SK-N-DZ (cell line): ENCODE data around the gene DDI2.

ENCODE experiments used
- DNase-seq: peaks from one replicate; pipeline ENCODE4 v3.0.0-alpha.2; 2015; ENCODE audit warnings: low spot score

DDI2 gene

DNA sequence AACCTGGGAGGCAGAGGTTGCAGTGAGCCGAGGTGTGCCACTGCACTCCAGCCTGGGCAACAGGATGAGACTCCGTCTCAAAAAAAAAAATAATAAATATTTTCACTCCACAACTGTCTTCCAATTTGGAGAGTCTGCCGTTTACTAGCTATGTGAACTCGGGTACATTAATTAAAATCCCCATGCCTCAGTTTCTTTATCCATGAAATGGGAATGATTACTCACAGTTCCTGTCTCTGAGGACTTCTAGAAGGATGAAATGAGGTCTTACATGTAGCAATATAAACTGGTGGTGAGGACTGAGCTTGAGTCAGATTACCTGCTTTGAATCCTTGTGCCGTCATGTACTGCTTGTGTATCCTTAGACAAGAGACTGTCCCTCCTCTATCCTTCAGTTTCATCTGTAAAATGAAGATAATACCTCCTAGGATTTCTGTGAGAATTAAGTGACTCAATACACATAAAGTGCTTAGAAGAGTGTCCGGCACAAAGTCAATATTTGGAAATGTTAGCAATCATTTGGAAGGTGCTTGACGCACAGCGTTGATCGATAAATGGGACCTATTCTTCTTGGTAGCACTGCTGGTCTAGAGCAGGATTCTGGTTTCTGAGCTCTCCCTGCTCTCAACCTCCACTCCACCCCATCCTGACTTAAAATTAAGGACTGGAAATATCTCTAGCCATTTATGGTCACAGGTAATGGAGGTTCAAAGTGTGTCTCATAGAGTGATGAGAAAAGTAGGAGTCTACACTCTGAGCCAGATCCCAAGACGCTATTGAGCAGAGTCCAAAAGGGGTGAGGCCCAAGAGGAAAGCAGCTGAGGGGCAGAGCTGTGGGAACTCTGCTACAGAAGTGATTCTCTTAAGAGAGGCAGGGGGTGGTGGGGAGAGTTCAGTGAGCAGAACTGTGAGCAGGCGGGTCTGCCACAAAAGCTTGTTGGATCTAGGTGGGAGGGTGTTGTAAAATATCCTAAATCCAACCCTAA lies 11.6 kb upstream of the DDI2 start:
- DNase-seq: no peak

DNA sequence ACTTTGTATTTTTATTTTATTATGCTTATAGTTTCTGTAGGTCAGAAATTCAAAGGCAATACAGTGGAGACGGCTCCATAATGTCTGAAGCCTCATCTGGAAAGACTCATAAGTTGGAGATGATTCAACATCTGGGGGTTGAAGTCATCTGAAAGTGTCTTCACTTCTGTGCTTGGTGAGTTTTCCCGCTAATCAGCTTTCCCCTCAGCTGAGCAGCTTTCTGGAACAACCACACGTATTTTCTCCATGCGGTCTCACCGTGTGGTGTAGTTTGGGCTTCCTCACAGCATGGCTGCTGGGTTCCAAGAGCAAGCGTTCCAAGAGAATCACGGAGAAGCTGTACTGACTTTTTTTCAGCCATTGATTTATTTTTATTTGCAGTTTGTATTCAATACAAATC lies 7.6 kb upstream of the DDI2 start:
- DNase-seq: no peak

DNA sequence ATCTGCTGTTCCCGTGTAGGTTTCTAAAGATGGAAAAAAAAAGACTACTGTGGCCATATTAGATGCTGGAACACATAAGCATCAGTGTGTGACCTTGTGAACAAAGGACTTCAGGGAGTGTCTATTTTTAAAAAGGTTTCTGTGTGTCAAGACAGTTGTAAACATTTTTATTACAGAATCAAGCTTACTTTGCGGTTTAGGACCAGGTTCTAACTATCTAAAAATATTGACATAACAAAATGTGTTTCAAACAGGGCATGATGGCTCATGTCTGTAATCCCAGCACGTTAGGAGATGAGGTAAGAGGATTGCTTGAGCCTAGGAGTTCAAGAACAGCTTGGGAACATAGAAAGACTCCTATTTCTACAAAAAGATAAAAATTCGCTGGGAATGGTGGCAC lies 7.1 kb upstream of the DDI2 start:
- DNase-seq: no peak

DNA sequence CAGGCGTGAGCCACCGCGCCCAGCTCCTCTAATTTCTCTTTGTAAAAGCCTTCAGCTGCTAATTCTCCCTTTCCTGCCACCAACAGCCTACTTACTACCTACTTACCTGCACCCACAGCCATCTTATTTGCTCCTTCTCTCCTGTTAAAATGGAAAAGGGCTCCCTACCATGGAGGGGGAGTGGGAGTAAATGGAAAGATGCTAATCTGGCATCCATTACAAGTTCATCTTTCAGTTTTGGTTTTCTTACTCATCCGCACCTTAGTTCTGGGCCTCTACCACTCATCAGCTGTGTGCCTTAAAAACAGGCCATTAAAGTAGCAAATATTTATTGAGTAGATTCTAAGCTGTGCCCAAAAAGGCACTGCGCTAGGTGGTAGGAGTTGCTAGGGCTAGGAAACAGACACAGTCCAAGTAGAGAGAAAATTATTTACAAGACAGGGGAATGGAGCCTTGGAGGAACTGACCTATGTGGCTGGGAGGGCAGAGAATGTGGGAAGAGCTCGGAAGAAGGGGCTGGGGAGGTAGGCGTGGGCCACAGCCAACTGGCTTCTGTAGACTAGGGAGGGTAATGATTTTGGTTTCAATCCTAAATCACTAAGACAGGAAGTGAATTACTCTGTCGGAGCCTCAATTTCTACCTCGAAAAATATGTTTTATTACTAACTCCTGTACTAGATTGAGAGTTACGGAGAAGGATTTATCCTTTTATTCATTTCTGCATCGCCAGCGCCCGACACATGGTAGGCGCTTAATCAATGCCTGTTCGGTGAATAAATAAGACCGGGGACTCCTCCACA lies 685 bp upstream of the DDI2 start:
- DNase-seq: no peak

DNA sequence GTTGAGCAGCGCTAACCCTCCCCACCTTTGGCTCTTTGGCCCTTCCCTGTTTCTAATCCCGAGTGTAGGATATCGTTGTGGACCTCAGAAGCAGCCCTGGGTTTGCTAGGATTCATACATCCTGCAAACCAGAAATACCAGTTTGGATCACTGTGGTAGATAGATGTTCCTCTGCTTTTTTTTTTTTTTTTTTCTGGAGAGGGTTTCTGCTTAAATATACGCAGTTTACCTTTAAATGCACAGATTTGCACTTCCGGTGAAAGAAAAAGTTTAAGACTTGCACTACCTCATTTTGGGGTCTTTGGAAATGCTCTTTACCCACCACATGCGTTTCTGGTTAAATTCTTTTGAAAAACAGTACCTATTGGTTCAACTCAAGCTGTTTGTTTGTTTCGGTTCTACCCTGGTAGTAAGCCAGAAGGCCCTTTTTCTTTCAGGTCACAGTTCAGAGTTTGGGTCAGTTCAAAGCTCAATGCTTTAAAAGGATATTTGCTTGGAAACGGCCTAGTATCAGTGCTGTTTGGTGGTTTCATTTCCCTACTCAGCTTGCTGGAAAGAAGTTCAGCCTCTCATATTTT lies 908 bp downstream of the DDI2 start:
- DNase-seq: no peak

DNA sequence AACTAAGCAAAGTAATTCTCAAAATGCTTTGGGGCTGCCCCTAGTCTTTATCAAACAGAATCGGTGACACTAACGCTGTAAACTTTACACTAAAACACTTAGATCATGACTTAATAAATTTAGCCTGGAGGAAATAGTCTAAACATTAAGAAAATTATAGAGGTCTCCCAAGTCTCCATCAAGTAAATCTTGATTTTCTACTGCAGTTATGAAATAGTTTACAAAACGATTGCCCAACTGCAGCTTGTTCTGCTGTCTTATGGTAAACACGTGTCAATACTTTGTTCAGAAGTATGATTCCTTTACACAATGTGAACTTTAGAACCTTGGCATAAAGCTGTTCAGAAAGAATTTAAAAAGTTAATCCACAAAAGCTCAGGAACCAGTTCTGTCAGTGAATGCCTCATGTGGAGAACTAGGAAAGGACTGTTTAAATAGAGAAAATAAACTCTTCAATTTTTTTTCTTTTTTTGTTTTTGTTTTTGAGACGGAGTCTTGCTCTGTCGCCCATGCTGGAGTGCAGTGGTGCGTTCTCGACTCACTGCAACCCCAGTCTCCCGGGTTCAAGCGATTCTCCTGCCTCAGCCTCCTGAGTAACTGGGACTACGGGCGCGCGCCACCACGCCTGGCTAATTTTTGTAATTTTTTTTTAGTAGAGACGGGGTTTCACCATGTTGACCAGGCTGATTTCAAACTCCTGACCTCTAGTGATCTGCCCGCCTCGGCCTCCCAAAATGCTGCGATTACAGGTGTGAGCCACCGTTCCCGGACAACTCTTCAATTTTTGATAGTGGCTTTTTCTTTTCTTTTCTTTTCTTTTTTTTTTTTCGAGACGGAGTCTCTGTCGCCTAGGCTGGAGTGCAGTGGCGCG lies 1.6 kb downstream of the DDI2 start:
- DNase-seq: no peak

DNA sequence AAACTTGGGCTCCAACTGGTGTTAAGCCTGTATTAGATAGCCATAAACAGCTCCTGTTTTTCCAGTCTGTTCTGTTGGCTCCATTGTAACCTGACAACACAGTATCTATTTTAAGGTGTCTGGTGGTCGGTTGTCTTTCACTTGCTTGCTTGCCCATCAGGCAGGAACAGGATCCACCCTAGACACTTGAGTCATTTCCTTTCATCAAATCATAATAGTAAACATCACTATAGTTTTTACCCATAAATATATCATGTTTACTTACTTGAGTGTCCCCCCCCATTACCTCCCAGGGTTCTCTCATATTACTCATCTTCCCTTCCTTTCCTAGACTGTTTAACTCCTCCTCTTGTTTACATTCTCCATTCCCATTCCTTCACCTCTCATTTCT lies 2.9 kb downstream of the DDI2 start:
- no peak for DNase-seq

DNA sequence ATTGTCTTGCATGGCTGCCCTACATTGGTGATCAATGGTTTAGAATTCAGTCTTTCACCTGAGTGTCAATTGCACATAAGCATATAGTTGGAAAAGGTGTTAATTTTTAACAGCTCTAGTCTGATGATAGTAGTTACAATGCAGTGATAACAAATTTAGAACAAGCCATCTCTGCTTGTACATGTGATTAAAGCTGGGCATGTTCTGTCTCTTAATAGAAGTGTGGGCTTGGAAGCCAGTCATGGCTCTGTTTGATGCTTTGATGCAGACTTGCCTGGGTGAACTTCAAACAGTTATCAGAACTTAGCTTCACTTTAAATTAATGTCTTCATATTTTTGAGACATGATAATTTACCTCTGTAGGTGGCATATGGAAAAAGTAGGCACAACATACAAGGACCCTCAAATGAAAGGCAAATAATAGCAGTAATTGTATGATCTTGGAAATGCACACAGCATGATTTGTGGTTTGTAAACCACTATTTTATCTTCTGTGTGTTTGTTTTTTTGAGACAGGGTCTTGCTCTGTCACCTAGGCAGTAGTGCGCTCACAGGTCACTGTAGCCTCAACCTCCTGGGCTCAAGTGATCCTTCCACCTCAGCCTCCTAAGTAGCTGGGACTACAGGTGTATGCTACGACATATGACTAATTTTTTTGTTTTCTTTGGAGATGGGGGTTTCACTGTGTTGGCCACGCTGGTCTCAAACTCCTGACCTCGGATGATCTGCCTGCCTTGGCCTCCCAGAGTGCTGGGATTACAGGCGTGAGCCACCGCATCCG lies 3.8 kb downstream of the DDI2 start:
- DNase-seq: no peak

DNA sequence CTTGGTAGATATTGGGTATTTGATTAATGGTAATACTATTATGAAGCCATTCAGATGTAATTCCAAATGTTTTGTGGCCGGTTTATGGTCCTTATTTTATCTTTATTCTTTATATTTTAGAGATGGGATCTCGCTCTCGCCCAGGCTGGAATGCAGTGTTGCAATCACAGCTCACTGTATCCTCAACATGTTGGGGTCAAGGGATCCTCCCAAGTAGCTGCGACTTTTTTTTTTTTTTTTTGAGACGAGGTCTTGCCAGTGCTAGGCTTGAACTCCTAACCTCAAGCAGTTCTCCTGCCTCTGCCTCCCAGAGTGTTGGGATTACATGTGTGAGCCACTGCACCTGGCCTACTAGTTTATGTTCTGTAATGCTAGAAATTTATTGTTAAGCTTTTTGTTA lies 4.7 kb downstream of the DDI2 start:
- no peak for DNase-seq

DNA sequence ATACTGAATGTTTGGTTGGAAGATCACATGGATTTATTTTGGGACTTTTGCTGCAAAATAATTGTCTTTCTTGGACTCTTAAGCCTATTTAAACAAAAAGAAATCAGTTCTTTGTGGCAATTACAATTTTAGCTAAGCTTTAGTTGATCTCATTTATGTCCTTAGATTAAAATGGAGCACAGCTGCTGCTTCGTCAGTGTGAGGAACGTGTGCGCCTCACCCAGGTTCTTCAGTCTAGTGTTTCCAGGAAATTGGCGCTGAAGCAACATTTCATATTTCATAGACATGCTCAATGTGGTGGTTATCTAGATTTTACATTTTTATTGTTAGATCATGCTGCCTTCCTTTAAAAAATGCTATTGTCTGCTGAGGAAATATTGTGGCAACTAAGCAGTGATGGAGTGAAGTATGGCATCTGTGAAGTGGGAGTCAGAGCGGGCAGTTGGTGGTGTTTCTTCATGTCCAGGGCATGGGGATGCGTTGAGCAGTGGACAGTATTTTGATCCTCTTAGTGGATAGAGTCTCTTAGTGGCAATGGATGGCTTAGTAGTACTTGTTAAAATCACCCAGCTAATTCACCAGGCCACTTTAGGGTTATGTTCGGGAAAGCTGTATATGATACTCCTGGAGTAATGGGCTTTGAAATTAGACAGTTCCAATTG lies 5.6 kb downstream of the DDI2 start:
- no peak for DNase-seq

DNA sequence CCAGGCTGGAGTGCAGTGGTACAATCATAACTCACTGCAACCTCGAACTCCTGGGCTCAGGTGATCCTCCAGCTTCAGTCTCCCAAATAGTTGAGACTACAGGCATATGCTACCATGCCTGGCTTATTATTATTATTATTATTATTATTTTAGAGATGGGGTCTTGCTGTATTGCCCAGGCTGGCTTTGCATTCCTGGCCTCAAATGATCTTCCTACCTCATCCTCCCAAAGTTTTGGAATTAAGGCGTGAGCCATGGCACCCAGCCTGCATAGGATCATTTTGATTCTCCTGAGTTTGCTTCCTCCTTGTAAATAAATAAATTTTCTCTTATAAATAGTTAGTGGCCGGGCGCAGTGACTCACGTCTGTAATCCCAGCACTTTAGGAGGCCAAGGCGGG lies 6.2 kb downstream of the DDI2 start:
- no peak for DNase-seq

DNA sequence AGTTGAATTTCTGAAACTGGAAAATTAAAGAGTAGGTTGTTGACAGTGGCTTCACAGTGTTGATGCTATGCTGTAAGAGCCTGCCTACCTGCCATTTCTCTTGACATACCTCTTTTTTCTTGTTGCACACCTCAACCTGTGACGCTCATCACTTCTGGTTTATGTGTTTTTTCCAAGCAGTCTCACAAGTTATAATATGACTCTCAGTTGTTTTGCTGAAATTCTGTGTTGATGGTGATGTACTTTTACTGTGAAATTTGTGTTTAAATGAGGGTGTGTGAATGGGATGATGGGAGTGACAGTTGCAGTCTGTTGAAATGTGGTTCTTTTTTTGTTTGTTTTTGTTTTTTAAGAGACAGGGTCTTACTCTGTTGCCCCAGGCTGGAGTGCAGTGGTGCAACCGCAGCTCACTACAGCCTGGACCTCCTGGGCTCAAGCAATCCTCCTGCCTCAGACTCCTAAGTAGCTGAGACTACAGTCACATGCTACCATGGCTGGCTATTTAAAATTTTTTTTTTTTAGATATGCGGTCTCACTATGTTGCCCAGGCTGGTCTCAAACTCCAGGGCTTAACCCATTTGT lies 7.0 kb downstream of the DDI2 start:
- no peak for DNase-seq

DNA sequence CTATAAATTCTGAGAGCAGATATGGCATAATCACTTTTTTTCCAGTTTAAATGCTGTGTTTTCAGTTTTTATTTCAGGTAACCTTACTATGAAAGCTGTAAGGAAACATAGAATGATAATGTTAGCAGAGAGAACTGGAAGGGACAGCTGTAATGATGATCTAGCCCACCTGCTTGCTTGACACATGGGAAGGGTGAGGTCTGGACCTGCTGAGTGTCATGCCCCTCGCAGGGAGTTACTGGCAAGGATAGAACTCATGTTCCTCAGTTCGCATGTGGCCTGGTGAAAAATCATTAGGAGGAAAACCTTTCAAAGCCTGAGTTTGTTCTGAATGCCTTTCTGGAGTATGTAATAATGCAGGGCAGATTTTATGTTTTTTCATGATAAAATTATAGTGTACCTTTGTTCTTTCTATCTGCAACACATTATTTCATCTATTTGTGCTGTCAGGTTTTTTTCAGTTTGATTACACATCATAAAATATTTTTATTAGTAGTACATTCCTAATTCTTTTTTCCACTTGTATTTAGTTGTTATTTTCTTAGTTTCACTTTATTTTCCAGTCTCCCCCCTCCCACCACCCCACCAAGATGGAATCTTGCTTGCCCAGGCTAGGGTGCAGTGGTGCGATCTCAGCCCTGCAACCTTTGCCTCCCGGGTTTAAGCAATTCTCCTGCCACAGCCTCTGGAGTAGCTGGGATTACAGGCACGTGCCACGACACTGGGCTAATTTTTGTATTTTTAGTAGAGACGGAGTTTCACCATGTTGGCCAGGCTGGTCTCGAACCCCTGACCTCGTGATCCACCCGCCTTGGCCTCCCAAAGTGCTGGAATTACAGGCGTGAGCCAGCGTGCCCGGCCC lies 8.0 kb downstream of the DDI2 start:
- no peak for DNase-seq

DNA sequence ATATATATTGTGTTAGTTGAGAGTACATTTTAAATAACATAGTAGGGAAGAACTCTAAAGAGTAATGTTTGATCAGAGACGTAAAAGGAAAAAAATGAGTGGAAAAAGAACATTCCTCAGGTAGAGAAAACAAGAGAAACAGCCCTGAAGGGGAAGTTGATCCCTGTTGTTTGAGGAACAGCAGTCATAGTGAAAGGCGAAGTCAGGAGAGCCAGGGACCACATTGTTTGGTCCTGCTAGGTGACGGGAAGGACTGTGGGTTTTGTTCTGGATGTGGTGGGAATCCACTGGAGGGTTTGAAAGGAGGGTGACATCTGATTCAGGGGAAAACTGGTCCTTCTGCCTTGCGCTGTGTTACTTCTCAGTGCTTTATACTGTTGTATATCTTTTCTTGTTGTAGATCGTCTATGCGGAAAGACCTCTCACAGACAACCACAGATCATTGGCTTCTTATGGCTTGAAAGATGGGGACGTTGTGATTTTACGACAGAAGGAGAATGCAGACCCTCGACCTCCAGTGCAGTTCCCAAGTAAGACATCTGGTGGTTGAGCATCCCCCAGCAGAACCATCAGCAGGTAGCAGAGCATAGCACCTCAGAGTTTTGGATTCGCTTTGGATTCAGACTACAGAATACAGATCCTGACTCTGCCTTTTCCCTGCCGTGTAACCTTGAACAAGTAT lies 9.2 kb downstream of the DDI2 start:
- DNase-seq: no peak

DNA sequence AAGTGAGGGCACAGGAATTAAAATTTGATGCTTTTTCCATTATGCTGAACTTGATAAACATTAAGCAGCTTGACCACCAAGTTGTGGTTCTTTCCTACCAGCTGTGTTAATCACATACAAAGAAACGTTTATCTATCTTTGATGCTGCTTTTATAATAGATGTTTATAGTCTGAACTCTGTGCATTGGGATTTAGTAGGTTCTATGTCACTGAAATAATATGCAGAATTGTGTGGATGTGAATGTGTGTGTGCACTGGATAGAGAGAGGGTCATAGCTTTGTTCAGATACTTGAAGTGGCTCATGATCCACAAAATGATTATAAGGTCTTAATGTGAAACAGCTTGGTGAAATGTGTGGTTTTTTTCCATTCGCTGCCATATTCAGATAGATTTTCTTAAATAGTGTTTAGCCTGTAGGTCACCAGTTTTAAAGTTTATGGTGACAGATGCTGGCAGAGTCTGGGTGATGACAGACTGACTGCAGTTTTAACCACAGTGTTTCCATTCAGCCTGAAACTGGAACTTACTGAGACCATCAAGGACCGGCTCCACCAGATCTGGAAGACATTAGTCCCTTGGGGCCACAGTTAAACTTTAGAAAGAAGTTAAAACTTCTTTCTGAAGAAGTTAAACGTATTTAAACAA lies 10.2 kb downstream of the DDI2 start:
- no peak for DNase-seq

DNA sequence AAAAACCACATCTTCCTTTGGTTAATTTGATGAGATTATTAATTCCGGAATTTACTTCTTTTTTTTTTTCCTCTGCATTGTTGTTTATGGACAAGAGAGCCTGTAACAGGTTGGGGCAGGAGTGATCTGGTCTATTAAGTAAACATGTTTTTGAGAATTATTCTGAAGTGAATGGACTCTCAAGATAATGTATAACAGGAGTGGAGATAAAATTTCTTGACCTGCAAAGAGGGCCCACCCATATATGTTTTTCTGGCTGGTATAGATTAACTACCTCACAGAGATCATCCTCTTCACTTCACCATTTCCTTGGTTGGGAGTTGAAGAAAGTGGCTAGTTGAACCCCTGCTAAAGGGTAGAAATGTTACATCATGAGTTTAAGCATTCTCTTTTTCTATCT lies 10.7 kb downstream of the DDI2 start:
- no peak for DNase-seq

DNA sequence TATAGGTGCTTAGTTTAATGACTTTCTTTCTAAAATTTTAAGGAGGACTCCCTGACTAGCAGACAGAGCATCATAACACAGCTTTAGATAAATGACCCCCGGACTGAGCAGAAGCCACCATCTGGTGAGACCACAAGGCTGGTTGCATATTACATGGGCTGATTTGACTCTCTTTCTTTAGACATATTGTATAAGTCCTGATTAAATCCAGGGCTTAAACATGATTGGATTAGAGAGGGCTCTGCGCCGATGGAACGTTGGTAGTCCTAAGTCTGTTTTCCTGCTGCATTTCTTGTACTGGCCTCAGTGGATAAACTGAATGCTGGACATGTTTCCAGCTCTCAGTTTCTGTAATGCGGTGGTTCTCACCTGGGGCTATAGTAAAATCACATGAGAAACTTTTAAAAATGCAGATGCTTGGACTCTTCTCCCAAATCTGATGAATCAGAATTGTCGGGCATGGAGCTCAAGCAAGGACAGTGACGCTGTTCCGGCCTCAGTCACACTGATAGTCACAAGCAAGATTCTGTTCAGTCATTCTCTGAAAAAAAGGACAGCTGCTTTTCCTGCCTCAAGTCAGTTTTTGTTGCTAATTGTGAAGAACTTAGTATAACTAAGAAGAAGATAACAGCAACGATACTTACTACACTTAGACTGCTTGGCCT lies 16.6 kb downstream of the DDI2 start:
- DNase-seq: no peak
